ENCODE results near the gene ACTG2.

DNA sequence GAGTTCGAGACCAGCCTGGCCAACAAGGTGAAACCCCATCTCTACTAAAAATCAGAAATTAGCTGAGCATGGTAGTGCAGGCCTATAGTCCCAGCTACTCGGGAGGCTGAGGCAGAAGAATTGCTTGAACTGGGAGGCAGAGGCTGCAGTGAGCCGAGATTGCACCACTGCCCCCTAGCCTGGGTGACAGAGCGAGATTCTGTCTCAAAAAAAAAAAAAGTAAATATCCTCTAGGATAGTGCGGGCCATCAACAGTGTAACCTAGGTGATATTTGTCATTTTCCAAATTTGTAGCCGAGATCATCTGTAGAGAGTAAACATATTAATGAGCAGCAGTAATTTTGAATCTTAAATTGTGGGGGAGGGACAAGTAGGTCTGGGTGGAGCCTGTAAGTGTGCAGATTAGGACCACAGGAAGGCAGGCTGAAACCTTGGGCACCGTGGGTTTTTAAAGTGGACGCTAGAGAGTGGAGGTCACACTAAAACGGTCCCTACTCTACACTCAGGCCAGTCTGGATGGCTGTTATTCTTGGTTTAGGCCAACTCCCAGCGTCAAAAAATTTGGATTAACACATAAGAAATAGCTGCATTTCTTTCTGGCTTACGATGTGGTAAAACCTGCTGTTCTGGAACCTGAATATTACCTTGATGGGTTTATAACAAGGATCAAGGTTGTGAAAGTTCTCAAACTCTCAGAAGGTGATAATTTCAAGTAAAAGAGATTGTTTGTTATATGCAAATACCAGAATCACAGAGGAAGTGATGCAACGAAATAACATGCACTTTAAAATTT, 69.2 kb downstream of the ACTG2 start:
- TF ChIP-seq, protein P1, sequence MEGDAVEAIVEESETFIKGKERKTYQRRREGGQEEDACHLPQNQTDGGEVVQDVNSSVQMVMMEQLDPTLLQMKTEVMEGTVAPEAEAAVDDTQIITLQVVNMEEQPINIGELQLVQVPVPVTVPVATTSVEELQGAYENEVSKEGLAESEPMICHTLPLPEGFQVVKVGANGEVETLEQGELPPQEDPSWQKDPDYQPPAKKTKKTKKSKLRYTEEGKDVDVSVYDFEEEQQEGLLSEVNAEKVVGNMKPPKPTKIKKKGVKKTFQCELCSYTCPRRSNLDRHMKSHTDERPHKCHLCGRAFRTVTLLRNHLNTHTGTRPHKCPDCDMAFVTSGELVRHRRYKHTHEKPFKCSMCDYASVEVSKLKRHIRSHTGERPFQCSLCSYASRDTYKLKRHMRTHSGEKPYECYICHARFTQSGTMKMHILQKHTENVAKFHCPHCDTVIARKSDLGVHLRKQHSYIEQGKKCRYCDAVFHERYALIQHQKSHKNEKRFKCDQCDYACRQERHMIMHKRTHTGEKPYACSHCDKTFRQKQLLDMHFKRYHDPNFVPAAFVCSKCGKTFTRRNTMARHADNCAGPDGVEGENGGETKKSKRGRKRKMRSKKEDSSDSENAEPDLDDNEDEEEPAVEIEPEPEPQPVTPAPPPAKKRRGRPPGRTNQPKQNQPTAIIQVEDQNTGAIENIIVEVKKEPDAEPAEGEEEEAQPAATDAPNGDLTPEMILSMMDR (IDR thresholded peaks at IDR 0.05) = no peak
- no peak for TF ChIP-seq EZH2 (IDR thresholded peaks at IDR 0.05; ENCODE audit: borderline replicate concordance, insufficient read depth, low read depth, low read length, poor library complexity, severe bottlenecking)

Measured in B cell (primary cell).